ENCODE measurements around the gene C1orf167.

C1orf167 gene

DNA sequence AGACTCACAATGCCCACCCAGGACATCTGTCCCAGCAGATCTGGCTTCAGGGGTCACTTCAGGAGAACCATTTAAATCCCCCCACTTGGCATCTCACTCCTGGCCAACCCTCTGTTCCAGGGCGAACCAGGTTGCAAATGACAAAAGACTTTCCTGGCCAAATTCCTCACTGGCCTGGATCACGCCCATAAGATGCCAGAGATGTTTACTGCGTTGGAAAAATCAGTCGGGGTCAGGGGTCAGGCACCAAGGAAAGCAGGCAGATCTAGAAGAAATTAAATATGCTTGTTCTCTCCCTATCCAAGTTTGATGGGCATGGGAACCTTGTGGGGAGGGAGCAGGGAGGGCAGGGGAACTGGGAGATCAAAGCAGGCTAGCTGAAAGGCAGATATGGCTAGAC lies 40.7 kb upstream of the C1orf167 start:
- no peak overlapping the region for H3K9ac ChIP-seq (ENCODE audit: insufficient read length, low read depth)
- H3K4me3 ChIP-seq (ENCODE audit: insufficient read length, low read depth) = no peak overlapping the region
- no peaks in the 10 kb centered on the region for H3K9me3 ChIP-seq (ENCODE audit: insufficient read depth, low read length)
- no peak for DNase-seq (ENCODE audit: low read depth, low spot score)
- no peak for TF ChIP-seq ZNF274 (IDR thresholded peaks at IDR 0.05; ENCODE audit: low read depth, low read length)
- H3K27me3 ChIP-seq (ENCODE audit: insufficient read depth, insufficient read length) = no peaks in the 10 kb centered on the region
- peaks cover 8% of the 10 kb centered on the region for H3K4me1 ChIP-seq (ENCODE audit: insufficient read depth, insufficient read length)
- H3K36me3 ChIP-seq (ENCODE audit: insufficient read depth, insufficient read length, low read length) = peaks cover 4% of the 10 kb centered on the region

DNA sequence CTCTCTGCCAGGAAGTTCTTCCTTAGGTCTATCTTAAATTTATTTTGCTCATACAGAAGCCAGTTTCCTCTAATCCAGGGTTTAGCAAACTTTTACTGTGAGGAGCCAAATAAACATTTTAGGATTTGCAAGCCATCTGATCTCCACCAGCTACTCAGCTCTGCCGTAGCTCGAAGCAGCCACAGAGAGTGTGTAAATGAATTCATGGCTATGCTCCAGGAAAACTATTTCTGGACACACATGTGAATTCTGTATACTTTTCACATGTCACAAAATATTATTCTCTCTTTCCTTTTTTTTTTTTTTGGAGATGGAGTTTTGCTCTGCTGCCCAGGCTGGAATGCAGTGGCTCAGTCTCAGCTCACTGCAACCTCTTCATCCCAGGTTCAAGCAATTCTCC lies 39.5 kb upstream of the C1orf167 start:
- Histone ChIP-seq H3K27me3 (ENCODE audit: insufficient read depth, insufficient read length) (no peaks in the 10 kb centered on the region), H3K9ac (ENCODE audit: insufficient read length, low read depth) (no peak overlapping the region), H3K36me3 (ENCODE audit: insufficient read depth, insufficient read length, low read length) (peaks cover 3% of the 10 kb centered on the region), H3K9me3 (ENCODE audit: insufficient read depth, low read length) (no peaks in the 10 kb centered on the region), H3K4me1 (ENCODE audit: insufficient read depth, insufficient read length) (peaks cover 13% of the 10 kb centered on the region), H3K4me3 (ENCODE audit: insufficient read length, low read depth) (no peak overlapping the region)
- no peak for DNase-seq (ENCODE audit: low read depth, low spot score)
- TF ChIP-seq YY1 (IDR thresholded peaks at IDR 0.05; ENCODE audit: insufficient read depth, insufficient read length) (no peak), ZNF274 (IDR thresholded peaks at IDR 0.05; ENCODE audit: low read depth, low read length) (no peak), SUZ12 (IDR thresholded peaks at IDR 0.05; ENCODE audit: extremely low read depth, insufficient read depth, insufficient read length) (no peak)

DNA sequence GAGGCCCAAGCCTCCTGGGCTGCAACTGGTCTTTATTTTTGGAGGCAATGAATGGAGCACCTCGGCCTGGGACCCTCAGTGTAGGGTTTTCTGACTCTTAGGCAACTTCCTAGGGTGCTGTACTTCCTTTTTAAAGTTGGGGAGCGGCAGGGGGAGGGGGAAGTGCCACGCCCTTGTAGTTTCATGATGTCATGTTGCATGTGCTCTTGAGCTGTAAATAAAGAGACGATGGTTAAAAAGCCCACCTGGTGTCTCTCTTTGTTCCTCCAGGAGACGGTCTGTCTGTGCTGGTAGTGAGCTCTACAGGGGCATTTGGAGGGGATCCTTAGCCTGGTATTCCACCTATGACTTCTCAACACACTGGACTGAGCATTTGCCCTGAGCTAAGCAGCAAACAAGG lies 36.4 kb upstream of the C1orf167 start:
- Histone ChIP-seq H3K27me3 (ENCODE audit: insufficient read depth, insufficient read length) (no peaks in the 10 kb centered on the region), H3K4me1 (ENCODE audit: insufficient read depth, insufficient read length) (peaks cover 27% of the 10 kb centered on the region), H3K9me3 (ENCODE audit: insufficient read depth, low read length) (no peaks in the 10 kb centered on the region), H3K36me3 (ENCODE audit: insufficient read depth, insufficient read length, low read length) (no peaks in the 10 kb centered on the region), H3K4me3 (ENCODE audit: insufficient read length, low read depth) (no peak overlapping the region), H3K9ac (ENCODE audit: insufficient read length, low read depth) (peak overlapping the region; percentile 42)
- DNase-seq (ENCODE audit: low read depth, low spot score) = no peak
- TF ChIP-seq ZNF274 (IDR thresholded peaks at IDR 0.05; ENCODE audit: low read depth, low read length) = no peak
- no peak for TF ChIP-seq YY1 (IDR thresholded peaks at IDR 0.05; ENCODE audit: insufficient read depth, insufficient read length)
- no peak for TF ChIP-seq SUZ12 (IDR thresholded peaks at IDR 0.05; ENCODE audit: extremely low read depth, insufficient read depth, insufficient read length)

DNA sequence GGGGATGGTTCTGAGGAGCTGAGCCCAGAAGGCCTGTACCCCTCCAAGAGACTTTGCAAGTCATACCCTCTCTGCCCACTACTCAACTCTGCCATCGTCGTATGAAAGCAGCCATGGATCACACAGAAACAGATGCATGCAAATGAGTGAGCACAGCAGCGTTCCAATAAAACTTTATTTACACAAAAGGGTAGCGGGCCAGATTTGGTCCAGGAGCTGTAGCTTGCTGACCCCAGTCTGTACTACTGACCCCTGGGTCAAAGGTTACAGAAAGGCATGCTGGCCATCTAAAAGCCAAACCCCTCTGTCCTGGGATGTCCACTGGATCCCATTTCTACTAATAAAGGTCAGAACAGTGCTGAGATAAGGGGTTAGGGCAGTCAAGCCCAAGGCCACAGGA lies 34.9 kb upstream of the C1orf167 start:
- no peak for TF ChIP-seq YY1 (IDR thresholded peaks at IDR 0.05; ENCODE audit: insufficient read depth, insufficient read length)
- no peak for TF ChIP-seq ZNF274 (IDR thresholded peaks at IDR 0.05; ENCODE audit: low read depth, low read length)
- no peak for TF ChIP-seq SUZ12 (IDR thresholded peaks at IDR 0.05; ENCODE audit: extremely low read depth, insufficient read depth, insufficient read length)

DNA sequence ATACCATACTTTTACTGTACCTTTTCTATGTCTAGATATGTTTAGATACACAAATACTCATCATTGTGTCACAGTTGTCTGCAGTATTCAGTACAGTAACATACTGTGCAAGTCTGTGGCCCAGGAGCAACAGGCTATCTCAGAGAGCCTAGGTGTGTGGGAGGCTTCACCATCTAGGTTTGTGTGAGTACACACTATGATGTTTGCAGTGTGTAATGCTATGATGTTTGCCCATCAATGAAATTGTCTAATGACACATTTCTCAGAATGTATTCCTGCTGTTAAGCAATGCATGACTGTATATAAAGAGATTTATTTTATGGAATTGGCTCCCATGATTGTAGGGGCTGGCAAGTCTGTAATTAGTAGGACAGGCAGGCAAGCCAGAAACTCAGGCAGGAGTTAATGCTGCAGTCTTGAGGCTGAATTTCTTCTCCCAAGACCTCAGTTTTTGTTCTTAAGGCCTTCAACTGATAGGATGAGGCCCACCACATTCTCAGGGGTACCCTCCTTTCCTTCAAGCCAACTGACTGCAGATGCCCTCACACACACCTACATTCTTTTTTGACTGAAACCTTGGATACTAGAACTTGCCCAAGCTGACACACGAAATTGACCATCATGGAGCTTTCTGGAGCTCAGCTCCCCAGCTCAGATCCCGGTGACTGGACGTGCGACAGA lies 33.7 kb upstream of the C1orf167 start:
- no peak for DNase-seq (ENCODE audit: low read depth, low spot score)
- TF ChIP-seq SUZ12 (IDR thresholded peaks at IDR 0.05; ENCODE audit: extremely low read depth, insufficient read depth, insufficient read length) (no peak), ZNF274 (IDR thresholded peaks at IDR 0.05; ENCODE audit: low read depth, low read length) (no peak), YY1 (IDR thresholded peaks at IDR 0.05; ENCODE audit: insufficient read depth, insufficient read length) (no peak)
- no peak overlapping the region for H3K9ac ChIP-seq (ENCODE audit: insufficient read length, low read depth)
- no peak overlapping the region for H3K4me3 ChIP-seq (ENCODE audit: insufficient read length, low read depth)
- no peaks in the 10 kb centered on the region for H3K9me3 ChIP-seq (ENCODE audit: insufficient read depth, low read length)
- H3K4me1 ChIP-seq (ENCODE audit: insufficient read depth, insufficient read length) = peaks cover 27% of the 10 kb centered on the region
- no peaks in the 10 kb centered on the region for H3K27me3 ChIP-seq (ENCODE audit: insufficient read depth, insufficient read length)
- H3K36me3 ChIP-seq (ENCODE audit: insufficient read depth, insufficient read length, low read length) = no peaks in the 10 kb centered on the region

More for the DNA sequence above, 34.9 kb upstream of the C1orf167 start:
- no peak overlapping the region for H3K9ac ChIP-seq (ENCODE audit: insufficient read length, low read depth)
- H3K27me3 ChIP-seq (ENCODE audit: insufficient read depth, insufficient read length) = no peaks in the 10 kb centered on the region
- H3K36me3 ChIP-seq (ENCODE audit: insufficient read depth, insufficient read length, low read length) = no peaks in the 10 kb centered on the region
- no peak overlapping the region for H3K4me3 ChIP-seq (ENCODE audit: insufficient read length, low read depth)
- H3K9me3 ChIP-seq (ENCODE audit: insufficient read depth, low read length) = no peaks in the 10 kb centered on the region
- peaks cover 27% of the 10 kb centered on the region for H3K4me1 ChIP-seq (ENCODE audit: insufficient read depth, insufficient read length)
- DNase-seq (ENCODE audit: low read depth, low spot score) = no peak

DNA sequence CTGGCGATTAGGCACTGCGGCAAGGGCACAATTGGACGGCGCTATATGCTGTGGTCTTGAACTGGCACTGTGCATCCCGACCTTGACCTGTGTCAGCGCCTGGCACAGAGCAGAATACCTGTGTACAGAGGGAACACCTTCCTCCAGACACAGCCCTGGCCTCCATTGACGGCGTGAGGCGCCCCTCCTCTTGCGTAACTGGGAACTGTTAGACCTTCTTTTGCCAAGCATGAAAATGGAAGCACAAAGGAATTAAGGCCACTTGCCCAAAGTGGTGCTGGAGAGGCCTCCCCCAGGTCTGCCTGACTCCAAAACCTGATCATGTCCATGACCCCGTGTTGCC lies 32.9 kb upstream of the C1orf167 start:
- H3K4me3 ChIP-seq (ENCODE audit: insufficient read length, low read depth) = no peak overlapping the region
- H3K9me3 ChIP-seq (ENCODE audit: insufficient read depth, low read length) = no peaks in the 10 kb centered on the region
- no peaks in the 10 kb centered on the region for H3K36me3 ChIP-seq (ENCODE audit: insufficient read depth, insufficient read length, low read length)
- H3K9ac ChIP-seq (ENCODE audit: insufficient read length, low read depth) = peak overlapping the region; percentile 8
- no peak for TF ChIP-seq YY1 (IDR thresholded peaks at IDR 0.05; ENCODE audit: insufficient read depth, insufficient read length)
- TF ChIP-seq ZNF274 (IDR thresholded peaks at IDR 0.05; ENCODE audit: low read depth, low read length) = no peak
- no peak for TF ChIP-seq SUZ12 (IDR thresholded peaks at IDR 0.05; ENCODE audit: extremely low read depth, insufficient read depth, insufficient read length)
- DNase-seq (ENCODE audit: low read depth, low spot score) = no peak
- H3K27me3 ChIP-seq (ENCODE audit: insufficient read depth, insufficient read length) = no peaks in the 10 kb centered on the region
- H3K4me1 ChIP-seq (ENCODE audit: insufficient read depth, insufficient read length) = peaks cover 27% of the 10 kb centered on the region

DNA sequence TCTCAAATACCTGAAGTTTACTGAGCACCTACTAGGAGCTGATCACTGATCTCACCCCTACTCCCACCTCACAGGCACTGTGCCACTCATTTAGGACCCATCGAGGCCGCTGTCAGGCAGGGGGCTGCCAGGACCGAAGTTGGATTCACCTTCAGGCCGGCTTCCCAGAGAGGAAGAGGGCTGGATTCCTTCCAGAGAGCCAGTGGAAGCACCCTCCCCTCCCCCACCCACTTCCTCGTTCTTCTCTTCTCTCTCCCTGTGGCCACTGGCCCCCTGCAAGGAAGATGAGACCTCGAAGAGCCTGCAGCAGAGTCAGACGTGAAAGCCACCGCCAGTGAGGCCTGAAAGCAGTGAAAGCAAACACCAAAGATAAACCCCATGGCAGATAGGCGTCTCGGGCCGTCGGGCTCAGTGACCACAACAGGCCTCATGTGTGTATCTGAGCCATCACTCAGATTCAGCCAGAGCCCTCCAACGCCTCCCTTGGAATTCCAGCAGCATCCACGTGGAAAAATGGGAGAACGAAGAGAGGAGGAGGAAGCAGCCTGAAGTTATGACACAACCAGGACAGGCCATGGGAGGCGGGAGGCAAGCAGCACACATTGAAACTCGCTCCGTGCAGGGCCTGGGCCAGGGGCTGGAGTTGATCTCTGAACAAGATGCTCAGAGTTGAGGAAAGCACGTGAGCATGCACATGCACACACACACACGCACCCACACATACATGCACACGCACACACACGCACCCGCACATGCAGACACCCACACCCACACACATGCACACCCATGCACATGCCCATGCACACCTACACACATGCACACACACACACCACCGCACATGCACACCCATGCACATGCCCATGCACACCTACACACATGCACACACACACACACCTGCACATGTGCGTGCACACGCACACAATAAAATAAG lies 32.2 kb upstream of the C1orf167 start:
- H3K4me3 ChIP-seq (ENCODE audit: insufficient read length, low read depth) = no peak overlapping the region

More for the DNA sequence above, 32.2 kb upstream of the C1orf167 start:
- no peak for DNase-seq (ENCODE audit: low read depth, low spot score)
- TF ChIP-seq ZNF274 (IDR thresholded peaks at IDR 0.05; ENCODE audit: low read depth, low read length) (no peak), SUZ12 (IDR thresholded peaks at IDR 0.05; ENCODE audit: extremely low read depth, insufficient read depth, insufficient read length) (no peak), YY1 (IDR thresholded peaks at IDR 0.05; ENCODE audit: insufficient read depth, insufficient read length) (no peak)
- Histone ChIP-seq H3K9me3 (ENCODE audit: insufficient read depth, low read length) (no peaks in the 10 kb centered on the region), H3K9ac (ENCODE audit: insufficient read length, low read depth) (peak overlapping the region; percentile 8), H3K36me3 (ENCODE audit: insufficient read depth, insufficient read length, low read length) (no peaks in the 10 kb centered on the region), H3K27me3 (ENCODE audit: insufficient read depth, insufficient read length) (no peaks in the 10 kb centered on the region), H3K4me1 (ENCODE audit: insufficient read depth, insufficient read length) (peaks cover 23% of the 10 kb centered on the region)

All from NT2/D1 (cell line).